Esophagus muscularis mucosa (tissue), 3 donors: ENCODE data around the gene CPAMD8.

Experiments
- EP300 ChIP-seq: sonication (generic); formaldehyde crosslinking; IDR thresholded peaks from one replicate; pipeline ENCODE4 v1.6.1; 2017; ENCODE audit warnings: antibody characterized with exemption
- TF ChIP-seq, protein P1 (sequence below), 3 experiments: fragments of 200-600 bp in 2 of 3; fragments of 450-650 bp in 1 of 3; sonication (generic) in 2 of 3; IDR thresholded peaks; one replicate each; pipeline ENCODE4 v1.5.1; 2017 to 2019; ENCODE audit warnings: antibody characterized with exemption in 3 of 3, mild to moderate bottlenecking in 2 of 3, moderate library complexity in 1 of 3

DNA sequence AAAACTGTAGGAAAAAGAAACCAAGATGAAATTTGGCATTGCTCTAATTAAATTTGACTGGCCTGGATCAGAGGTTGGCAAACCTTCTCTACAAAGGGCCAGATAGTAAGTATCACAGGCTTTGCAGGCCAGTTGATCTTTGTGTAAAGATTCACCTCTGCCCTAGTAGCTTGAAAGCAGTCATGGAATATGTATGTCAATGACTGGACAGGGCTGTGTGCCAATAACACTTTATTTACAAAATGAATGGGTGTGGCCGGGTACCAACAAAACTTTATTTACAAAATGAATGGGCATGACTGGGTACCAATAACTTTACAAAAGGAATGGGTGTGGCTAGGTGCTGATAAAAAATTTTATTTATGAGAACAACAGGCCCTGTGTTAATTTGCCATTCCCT lies 177.4 kb downstream of the CPAMD8 start:
- TF ChIP-seq, protein P1, sequence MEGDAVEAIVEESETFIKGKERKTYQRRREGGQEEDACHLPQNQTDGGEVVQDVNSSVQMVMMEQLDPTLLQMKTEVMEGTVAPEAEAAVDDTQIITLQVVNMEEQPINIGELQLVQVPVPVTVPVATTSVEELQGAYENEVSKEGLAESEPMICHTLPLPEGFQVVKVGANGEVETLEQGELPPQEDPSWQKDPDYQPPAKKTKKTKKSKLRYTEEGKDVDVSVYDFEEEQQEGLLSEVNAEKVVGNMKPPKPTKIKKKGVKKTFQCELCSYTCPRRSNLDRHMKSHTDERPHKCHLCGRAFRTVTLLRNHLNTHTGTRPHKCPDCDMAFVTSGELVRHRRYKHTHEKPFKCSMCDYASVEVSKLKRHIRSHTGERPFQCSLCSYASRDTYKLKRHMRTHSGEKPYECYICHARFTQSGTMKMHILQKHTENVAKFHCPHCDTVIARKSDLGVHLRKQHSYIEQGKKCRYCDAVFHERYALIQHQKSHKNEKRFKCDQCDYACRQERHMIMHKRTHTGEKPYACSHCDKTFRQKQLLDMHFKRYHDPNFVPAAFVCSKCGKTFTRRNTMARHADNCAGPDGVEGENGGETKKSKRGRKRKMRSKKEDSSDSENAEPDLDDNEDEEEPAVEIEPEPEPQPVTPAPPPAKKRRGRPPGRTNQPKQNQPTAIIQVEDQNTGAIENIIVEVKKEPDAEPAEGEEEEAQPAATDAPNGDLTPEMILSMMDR (IDR thresholded peaks at IDR 0.05): no peak
- no peak for TF ChIP-seq EP300
